ENCODE data around the gene PRXL2A. TPM values are rescaled to one million over a fixed set of nuclear protein-coding genes. Genes with fewer than 3 reads are reported as not detected.
"Not testable (repeated sequence)": the region's sequence is repeated elsewhere in the genome, so short reads cannot be mapped to it uniquely, and the experiment has no call there.

The PRXL2A gene, protein sequence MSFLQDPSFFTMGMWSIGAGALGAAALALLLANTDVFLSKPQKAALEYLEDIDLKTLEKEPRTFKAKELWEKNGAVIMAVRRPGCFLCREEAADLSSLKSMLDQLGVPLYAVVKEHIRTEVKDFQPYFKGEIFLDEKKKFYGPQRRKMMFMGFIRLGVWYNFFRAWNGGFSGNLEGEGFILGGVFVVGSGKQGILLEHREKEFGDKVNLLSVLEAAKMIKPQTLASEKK
- total RNA-seq, result 1 to 10 TPM; 2.9 to 6.3 (median 5.2) TPM
- 4.9 TPM for total RNA-seq (2013)
- total RNA-seq, result 1.2 to 22.6 (median 7.4) reads per million in 29 experiments

- Mint-ChIP-seq H3K27ac (peak within 1 kb of the TSS; percentile 67 to 89), H3K9me3 (no peaks in the 10 kb centered on the region), H3K4me3 (peak within 1 kb of the TSS; percentile 89 to 91 (median 90)), H3K36me3 (no peaks in the 10 kb centered on the region), H3K4me1 (peaks cover 24 to 39% (median 35%) of the 10 kb centered on the region in 3 donors), H3K27me3 (peaks cover 0 to 7% of the 10 kb centered on the region in 2 donors)
- H3K27ac ChIP-seq (ENCODE audit: low read length), result no peak within 1 kb of the TSS
- no peaks in the 10 kb centered on the region for H3K9me3 ChIP-seq
- H3K4me3 ChIP-seq (ENCODE audit: control insufficient read depth in 1 of 2, extremely low read depth in 1 of 2, low read length in 1 of 2), result peak within 1 kb of the TSS; percentile 76 to 92
- peaks cover 0 to 26% of the 10 kb centered on the region in 2 experiments for H3K27me3 ChIP-seq (replicated peaks in 1 of 2; ENCODE audit: control insufficient read depth in 2 of 2, extremely low read depth in 1 of 2, insufficient read depth in 2 of 2, low read length in 1 of 2)
- CTCF ChIA-PET, result interaction anchor here (0.6 to 1.9 kb wide), 18 partner anchors 14 to 261 kb away, joined by 3 to 12 read pairs (median 4); no protein-coding TSS in a partner anchor
- H3K4me1 ChIP-seq (ENCODE audit: control insufficient read depth in 1 of 2, extremely low read depth in 1 of 2, insufficient read depth in 2 of 2, low read length in 2 of 2), result peaks cover 0 to 19% of the 10 kb centered on the region in 2 experiments
- POLR2A ChIA-PET, result interaction anchor here (0.5 to 0.7 kb wide), 6 partner anchors 17 to 1358 kb away, joined by 3 to 8 read pairs (median 6); no protein-coding TSS in a partner anchor
- peak; percentile 35 to 86 (median 72) for DNase-seq
- H3K36me3 ChIP-seq (ENCODE audit: control insufficient read depth in 2 of 2, extremely low read depth in 1 of 2, insufficient read depth in 1 of 2, low read length in 1 of 2), result no peaks in the 10 kb centered on the region
- 3% methylated on average over 95 of the region's 96 CpGs for WGBS (ENCODE audit: insufficient coverage)
- peak; percentile 96 to 98 (median 97) for ATAC-seq (replicated peaks in 1 of 4)
Observed at GRCh38 chr10:80408242-80409101, at the start of gene PRXL2A. Gene PRXL2A (plus strand): TSS chr10:80408551. CDS start chr10:80420468, 11,917 bp downstream.

- DNase-seq, result not testable (repeated sequence)
Observed at GRCh38 chr10:80358925-80359324, 49.4 kb upstream of the PRXL2A start.

GRCh38 chr10:80359644-80360043, 48.7 kb upstream of the PRXL2A start:
- WGBS (ENCODE audit: insufficient coverage), result 94% methylated on average over 22 of the region's 22 CpGs
- Histone ChIP-seq H3K27ac (ENCODE audit: low read length) (no peak overlapping the region), H3K4me1 (ENCODE audit: control insufficient read depth in 1 of 2, extremely low read depth in 1 of 2, insufficient read depth in 2 of 2, low read length in 2 of 2) (peaks cover 0 to 16% of the 10 kb centered on the region in 2 experiments), H3K27me3 (replicated peaks in 1 of 2; ENCODE audit: control insufficient read depth in 2 of 2, extremely low read depth in 1 of 2, insufficient read depth in 2 of 2, low read length in 1 of 2) (peaks cover 0 to 26% of the 10 kb centered on the region in 2 experiments), H3K4me3 (ENCODE audit: control insufficient read depth in 1 of 2, extremely low read depth in 1 of 2, low read length in 1 of 2) (no peak overlapping the region), H3K9me3 (no peaks in the 10 kb centered on the region), H3K36me3 (ENCODE audit: control insufficient read depth in 2 of 2, extremely low read depth in 1 of 2, insufficient read depth in 1 of 2, low read length in 1 of 2) (no peaks in the 10 kb centered on the region)
- no peak overlapping the region for H3K27ac Mint-ChIP-seq
- no peak overlapping the region for H3K4me3 Mint-ChIP-seq
- peaks cover 10 to 13% (median 13%) of the 10 kb centered on the region in 3 donors for H3K4me1 Mint-ChIP-seq
- no peak for DNase-seq
- CTCF ChIA-PET, result interaction anchor here (0.6 to 1.2 kb wide), 2 partner anchors 19 to 1225 kb away, joined by 3 to 4 read pairs; no protein-coding TSS in a partner anchor
- no peaks in the 10 kb centered on the region for H3K36me3 Mint-ChIP-seq
- H3K9me3 Mint-ChIP-seq, result no peaks in the 10 kb centered on the region
- POLR2A ChIA-PET, result no interaction called here
- no peak for ATAC-seq (replicated peaks in 1 of 4)
- peaks cover 12 to 38% of the 10 kb centered on the region in 2 donors for H3K27me3 Mint-ChIP-seq

More at GRCh38 chr10:80358925-80359324, 49.4 kb upstream of the PRXL2A start:
- ATAC-seq (replicated peaks in 1 of 4); CTCF ChIA-PET; H3K4me3 Mint-ChIP-seq; H3K4me3 ChIP-seq (ENCODE audit: control insufficient read depth in 1 of 2, extremely low read depth in 1 of 2, low read length in 1 of 2); H3K36me3 Mint-ChIP-seq; POLR2A ChIA-PET; H3K27ac ChIP-seq (ENCODE audit: low read length); H3K9me3 ChIP-seq; H3K9me3 Mint-ChIP-seq; H3K27ac Mint-ChIP-seq; H3K36me3 ChIP-seq (ENCODE audit: control insufficient read depth in 2 of 2, extremely low read depth in 1 of 2, insufficient read depth in 1 of 2, low read length in 1 of 2): not testable (repeated sequence)
- Mint-ChIP-seq H3K27me3 (peaks cover 12 to 42% of the 10 kb centered on the region in 2 donors), H3K4me1 (peaks cover 10 to 13% (median 13%) of the 10 kb centered on the region in 3 donors)
- Histone ChIP-seq H3K4me1 (ENCODE audit: control insufficient read depth in 1 of 2, extremely low read depth in 1 of 2, insufficient read depth in 2 of 2, low read length in 2 of 2) (peaks cover 0 to 16% of the 10 kb centered on the region in 2 experiments), H3K27me3 (replicated peaks in 1 of 2; ENCODE audit: control insufficient read depth in 2 of 2, extremely low read depth in 1 of 2, insufficient read depth in 2 of 2, low read length in 1 of 2) (peaks cover 0 to 30% of the 10 kb centered on the region in 2 experiments)
- WGBS (ENCODE audit: insufficient coverage), result no CpG with 5 or more reads among the region's 2 CpGs

- no peaks in the 10 kb centered on the region for H3K4me1 Mint-ChIP-seq
- H3K9me3 Mint-ChIP-seq, result peaks cover 4 to 20% (median 4%) of the 10 kb centered on the region in 3 donors
- H3K9me3 ChIP-seq, result peaks cover 3% of the 10 kb centered on the region
- ATAC-seq (replicated peaks in 1 of 4) (no peak), DNase-seq (no peak)
- no peaks in the 10 kb centered on the region for H3K36me3 ChIP-seq (ENCODE audit: control insufficient read depth in 2 of 2, extremely low read depth in 1 of 2, insufficient read depth in 1 of 2, low read length in 1 of 2)
- no CpG with 5 or more reads among the region's 1 CpG for WGBS (ENCODE audit: insufficient coverage)
- peaks cover 7 to 10% of the 10 kb centered on the region in 2 donors for H3K27me3 Mint-ChIP-seq
- peaks cover 0 to 2% of the 10 kb centered on the region in 2 experiments for H3K27me3 ChIP-seq (replicated peaks in 1 of 2; ENCODE audit: control insufficient read depth in 2 of 2, extremely low read depth in 1 of 2, insufficient read depth in 2 of 2, low read length in 1 of 2)
- H3K27ac ChIP-seq (ENCODE audit: low read length), result no peak overlapping the region
- no peak overlapping the region for H3K4me3 ChIP-seq (ENCODE audit: control insufficient read depth in 1 of 2, extremely low read depth in 1 of 2, low read length in 1 of 2)
- H3K36me3 Mint-ChIP-seq, result peaks cover 8% of the 10 kb centered on the region
- no peaks in the 10 kb centered on the region for H3K4me1 ChIP-seq (ENCODE audit: control insufficient read depth in 1 of 2, extremely low read depth in 1 of 2, insufficient read depth in 2 of 2, low read length in 2 of 2)
- CTCF ChIA-PET, result no interaction called here
- no peak overlapping the region for H3K4me3 Mint-ChIP-seq
- POLR2A ChIA-PET, result no interaction called here
- no peak overlapping the region for H3K27ac Mint-ChIP-seq
Observed at GRCh38 chr10:80365510-80365909, 42.8 kb upstream of the PRXL2A start.

- ATAC-seq (replicated peaks in 1 of 4) (no peak), DNase-seq (no peak)
- Mint-ChIP-seq H3K4me3 (no peak overlapping the region), H3K9me3 (peaks cover 4 to 20% (median 4%) of the 10 kb centered on the region in 3 donors), H3K36me3 (peaks cover 8% of the 10 kb centered on the region), H3K27me3 (peaks cover 5 to 7% of the 10 kb centered on the region in 2 donors), H3K4me1 (no peaks in the 10 kb centered on the region), H3K27ac (no peak overlapping the region)
- Histone ChIP-seq H3K9me3 (peaks cover 2% of the 10 kb centered on the region), H3K4me3 (ENCODE audit: control insufficient read depth in 1 of 2, extremely low read depth in 1 of 2, low read length in 1 of 2) (no peak overlapping the region), H3K36me3 (ENCODE audit: control insufficient read depth in 2 of 2, extremely low read depth in 1 of 2, insufficient read depth in 1 of 2, low read length in 1 of 2) (no peaks in the 10 kb centered on the region), H3K4me1 (ENCODE audit: control insufficient read depth in 1 of 2, extremely low read depth in 1 of 2, insufficient read depth in 2 of 2, low read length in 2 of 2) (no peaks in the 10 kb centered on the region), H3K27ac (ENCODE audit: low read length) (no peak overlapping the region), H3K27me3 (replicated peaks in 1 of 2; ENCODE audit: control insufficient read depth in 2 of 2, extremely low read depth in 1 of 2, insufficient read depth in 2 of 2, low read length in 1 of 2) (no peaks in the 10 kb centered on the region)
- WGBS (ENCODE audit: insufficient coverage), result 94% methylated on average over 3 of the region's 6 CpGs
- POLR2A ChIA-PET, result no interaction called here
- CTCF ChIA-PET, result no interaction called here
Observed at GRCh38 chr10:80371467-80371866, 36.9 kb upstream of the PRXL2A start.

DNA sequence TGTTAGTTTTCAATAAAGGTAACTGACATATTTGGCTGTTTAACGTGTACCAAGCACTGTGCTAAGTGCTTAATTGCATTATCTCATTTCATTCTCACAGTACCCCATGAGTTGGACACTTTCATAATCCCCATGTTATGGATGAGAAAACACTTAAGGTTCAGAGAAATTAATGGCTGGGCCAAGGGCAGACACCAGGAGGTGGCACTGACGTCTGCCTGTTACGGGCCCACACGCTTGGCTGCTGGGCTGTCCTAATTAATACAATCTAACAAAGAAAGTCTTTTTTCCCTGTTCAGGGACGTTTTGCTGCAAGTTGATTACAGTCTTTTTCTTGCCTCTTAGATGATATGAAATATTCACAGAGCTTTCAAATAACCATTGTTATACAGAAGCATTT, 35.7 kb upstream of the PRXL2A start:
- ATAC-seq (replicated peaks in 1 of 4) (no peak), DNase-seq (no peak)
- WGBS (ENCODE audit: insufficient coverage), result 100% methylated on average over 1 of the region's 5 CpGs
- peaks cover 4% of the 10 kb centered on the region for H3K36me3 Mint-ChIP-seq
- Histone ChIP-seq H3K9me3 (no peaks in the 10 kb centered on the region), H3K36me3 (ENCODE audit: control insufficient read depth in 2 of 2, extremely low read depth in 1 of 2, insufficient read depth in 1 of 2, low read length in 1 of 2) (no peaks in the 10 kb centered on the region), H3K4me3 (ENCODE audit: control insufficient read depth in 1 of 2, extremely low read depth in 1 of 2, low read length in 1 of 2) (no peak overlapping the region), H3K4me1 (ENCODE audit: control insufficient read depth in 1 of 2, extremely low read depth in 1 of 2, insufficient read depth in 2 of 2, low read length in 2 of 2) (no peaks in the 10 kb centered on the region), H3K27ac (ENCODE audit: low read length) (no peak overlapping the region), H3K27me3 (replicated peaks in 1 of 2; ENCODE audit: control insufficient read depth in 2 of 2, extremely low read depth in 1 of 2, insufficient read depth in 2 of 2, low read length in 1 of 2) (no peaks in the 10 kb centered on the region)
- no peak overlapping the region for H3K27ac Mint-ChIP-seq
- peaks cover 4 to 12% (median 4%) of the 10 kb centered on the region in 3 donors for H3K9me3 Mint-ChIP-seq
- CTCF ChIA-PET, result interaction anchor here in 1 of 2 donors (0.7 kb wide), 2 partner anchors 20 to 21 kb away, joined by 4 read pairs; no protein-coding TSS in a partner anchor
- peaks cover 0 to 5% (median 0%) of the 10 kb centered on the region in 3 donors for H3K4me1 Mint-ChIP-seq
- POLR2A ChIA-PET, result no interaction called here
- peaks cover 3 to 7% of the 10 kb centered on the region in 2 donors for H3K27me3 Mint-ChIP-seq
- H3K4me3 Mint-ChIP-seq, result no peak overlapping the region

Data from T-cell (primary cell).